OCI-LY1 (cell line): ENCODE measurements around the gene MYCL.

Experiments used
- EZH2 ChIP-seq: fragments of 200-600 bp; sonication (generic), shearing (Covaris generic); IDR thresholded peaks from 2 replicates; pipeline ENCODE4 v1.8.0; 2017; ENCODE audit warnings: borderline replicate concordance, mixed run types, mild to moderate bottlenecking, antibody characterized with exemption, low read length, moderate library complexity, mixed read lengths
- TF ChIP-seq, protein P1 (sequence below): fragments of 200-600 bp; sonication (generic), shearing (Covaris generic); IDR thresholded peaks from 2 replicates; pipeline ENCODE4 v1.5.1; 2017; ENCODE audit warnings: mild to moderate bottlenecking, antibody characterized with exemption, low read length, moderate library complexity, mixed read lengths

DNA sequence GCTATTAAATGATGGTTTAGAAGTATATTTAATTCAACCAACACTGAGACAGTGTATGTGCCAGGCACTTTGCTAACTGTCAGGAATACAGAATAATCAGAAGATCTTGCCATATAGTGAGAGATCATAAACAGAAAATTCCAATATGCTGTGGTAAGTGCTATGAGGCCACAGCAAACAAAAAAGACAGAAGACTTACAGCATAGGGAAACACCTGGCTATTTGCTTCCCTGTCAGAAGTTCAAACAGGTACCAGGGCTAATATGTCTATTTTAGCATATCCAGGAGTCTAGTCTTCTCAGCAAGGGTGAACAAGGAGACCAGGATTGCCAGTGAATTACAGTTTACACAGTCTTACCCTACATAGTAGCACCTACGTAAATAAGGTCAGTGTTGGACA lies 48.8 kb downstream of the MYCL start:
- no peak for TF ChIP-seq EZH2
- TF ChIP-seq, protein P1, sequence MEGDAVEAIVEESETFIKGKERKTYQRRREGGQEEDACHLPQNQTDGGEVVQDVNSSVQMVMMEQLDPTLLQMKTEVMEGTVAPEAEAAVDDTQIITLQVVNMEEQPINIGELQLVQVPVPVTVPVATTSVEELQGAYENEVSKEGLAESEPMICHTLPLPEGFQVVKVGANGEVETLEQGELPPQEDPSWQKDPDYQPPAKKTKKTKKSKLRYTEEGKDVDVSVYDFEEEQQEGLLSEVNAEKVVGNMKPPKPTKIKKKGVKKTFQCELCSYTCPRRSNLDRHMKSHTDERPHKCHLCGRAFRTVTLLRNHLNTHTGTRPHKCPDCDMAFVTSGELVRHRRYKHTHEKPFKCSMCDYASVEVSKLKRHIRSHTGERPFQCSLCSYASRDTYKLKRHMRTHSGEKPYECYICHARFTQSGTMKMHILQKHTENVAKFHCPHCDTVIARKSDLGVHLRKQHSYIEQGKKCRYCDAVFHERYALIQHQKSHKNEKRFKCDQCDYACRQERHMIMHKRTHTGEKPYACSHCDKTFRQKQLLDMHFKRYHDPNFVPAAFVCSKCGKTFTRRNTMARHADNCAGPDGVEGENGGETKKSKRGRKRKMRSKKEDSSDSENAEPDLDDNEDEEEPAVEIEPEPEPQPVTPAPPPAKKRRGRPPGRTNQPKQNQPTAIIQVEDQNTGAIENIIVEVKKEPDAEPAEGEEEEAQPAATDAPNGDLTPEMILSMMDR, result no peak
